Diencephalon (tissue), 1 donor: Measurements from ENCODE around the gene RTP1. TPM values are rescaled to one million over a fixed set of nuclear protein-coding genes. Genes with fewer than 3 reads are reported as not detected.

Experiments
- total RNA-seq: library from RNA; depleted of rRNA; stranded (reverse); fragments of >200 nt; gene quantifications from one replicate; pipeline ENCODE4 v1.2.3, GENCODE V29; 2014

Gene RTP1, protein sequence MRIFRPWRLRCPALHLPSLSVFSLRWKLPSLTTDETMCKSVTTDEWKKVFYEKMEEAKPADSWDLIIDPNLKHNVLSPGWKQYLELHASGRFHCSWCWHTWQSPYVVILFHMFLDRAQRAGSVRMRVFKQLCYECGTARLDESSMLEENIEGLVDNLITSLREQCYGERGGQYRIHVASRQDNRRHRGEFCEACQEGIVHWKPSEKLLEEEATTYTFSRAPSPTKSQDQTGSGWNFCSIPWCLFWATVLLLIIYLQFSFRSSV
- total RNA-seq = 3.2 TPM

GRCh38 chr3:187197335-187197649, at the start of gene RTP1:
TSS of gene RTP1 (plus strand) at chr3:187197486. CDS start at chr3:187197516, 30 bp downstream.

Other genes starting within 250 kb of the RTP1 start
- 14.5 TPM for gene RPL39L, start 58.0 kb upstream of the RTP1 start, total RNA-seq
- 24.2 TPM for gene MASP1, start 94.3 kb downstream of the RTP1 start, total RNA-seq
- gene RTP4, start 170.9 kb downstream of the RTP1 start, total RNA-seq = 0.23 TPM